ENCODE measurements around the gene ZNF892. TPM values are rescaled to one million over a fixed set of nuclear protein-coding genes. Genes with fewer than 3 reads are reported as not detected.

The ZNF892 gene
- total and polyA plus RNA-seq, 9 of the 15 experiments (the other 6 are each of a cell fraction or from before 2014, with no cell fraction given): 0.07 to 0.13 (median 0.09) TPM; not detected in 6

DNA sequence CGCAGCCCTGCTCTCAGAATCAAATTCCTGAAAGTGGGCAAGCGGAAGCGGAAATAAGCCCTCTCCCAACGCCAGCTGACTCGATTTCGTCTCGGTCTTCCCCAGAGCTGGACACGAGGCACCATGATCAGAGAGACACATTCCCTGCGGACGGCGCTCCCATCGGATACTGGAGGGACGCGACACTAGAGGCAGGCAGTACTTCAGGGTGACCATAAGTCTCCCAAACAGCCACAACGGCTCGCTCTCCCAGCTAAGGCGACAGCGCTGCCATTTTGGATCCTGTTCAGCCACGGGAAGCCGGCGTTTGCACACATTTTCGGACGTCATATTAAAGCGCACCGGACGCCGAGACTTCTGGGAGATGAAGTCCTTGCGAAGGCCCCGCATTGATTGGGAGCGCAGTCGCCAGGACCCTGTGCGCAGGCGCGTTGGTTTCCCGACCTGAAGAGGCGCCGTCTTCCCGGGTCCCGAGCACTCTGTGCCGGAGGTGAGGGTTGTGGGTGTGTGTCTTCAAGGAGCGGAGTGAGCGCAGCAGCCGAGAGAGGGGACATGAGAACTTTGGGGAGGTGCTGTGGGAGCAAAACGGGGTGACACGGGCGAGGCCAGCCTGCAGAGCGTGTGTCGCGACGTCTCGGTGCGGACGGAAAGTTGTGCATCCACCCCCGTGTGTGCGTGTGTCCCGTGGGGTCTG is 41.8 kb upstream of the ZNF892 start, which contains the start of gene ZNF2 (continued):
- TF ChIP-seq ARID2 (IDR thresholded peaks at IDR 0.05): no peak
- no peak for TF ChIP-seq SMAD3 (CRISPR knock-in tag; conservative IDR thresholded peaks at IDR 0.05)
- no peak for TF ChIP-seq TAL1 (IDR thresholded peaks at IDR 0.05)
- no peak for TF ChIP-seq ZNF311 (CRISPR knock-in tag; IDR thresholded peaks at IDR 0.05)
- TF ChIP-seq, protein P1, sequence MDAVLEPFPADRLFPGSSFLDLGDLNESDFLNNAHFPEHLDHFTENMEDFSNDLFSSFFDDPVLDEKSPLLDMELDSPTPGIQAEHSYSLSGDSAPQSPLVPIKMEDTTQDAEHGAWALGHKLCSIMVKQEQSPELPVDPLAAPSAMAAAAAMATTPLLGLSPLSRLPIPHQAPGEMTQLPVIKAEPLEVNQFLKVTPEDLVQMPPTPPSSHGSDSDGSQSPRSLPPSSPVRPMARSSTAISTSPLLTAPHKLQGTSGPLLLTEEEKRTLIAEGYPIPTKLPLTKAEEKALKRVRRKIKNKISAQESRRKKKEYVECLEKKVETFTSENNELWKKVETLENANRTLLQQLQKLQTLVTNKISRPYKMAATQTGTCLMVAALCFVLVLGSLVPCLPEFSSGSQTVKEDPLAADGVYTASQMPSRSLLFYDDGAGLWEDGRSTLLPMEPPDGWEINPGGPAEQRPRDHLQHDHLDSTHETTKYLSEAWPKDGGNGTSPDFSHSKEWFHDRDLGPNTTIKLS (IDR thresholded peaks at IDR 0.05; ENCODE audit: borderline replicate concordance, low read depth): peak; percentile 83; the same call in 1 of the 2 replicates
- no peak for TF ChIP-seq ILK (tag; IDR thresholded peaks at IDR 0.05; ENCODE audit: borderline replicate concordance, low read depth)
- 0 out of 2 replicates have a peak, but pooled peaks have one; percentile 26 for TF ChIP-seq E2F1 (CRISPR knock-in tag; IDR thresholded peaks at IDR 0.05)
- TF ChIP-seq CXXC5 (CRISPR knock-in tag; IDR thresholded peaks at IDR 0.05): peak; percentile 58; the same call in 1 of the 2 replicates
- TF ChIP-seq ZNF699 (CRISPR knock-in tag; IDR thresholded peaks at IDR 0.05; ENCODE audit: insufficient replicate concordance): no peak
- peak in 1 of 2 experiments; percentile 69; a peak in 1 of 4 replicates for TF ChIP-seq TBL1XR1 (IDR thresholded peaks at IDR 0.05; ENCODE audit: low read length in 2 of 2)
- no peak for TF ChIP-seq BCOR (IDR thresholded peaks at IDR 0.05)
- TF ChIP-seq, protein P2, sequence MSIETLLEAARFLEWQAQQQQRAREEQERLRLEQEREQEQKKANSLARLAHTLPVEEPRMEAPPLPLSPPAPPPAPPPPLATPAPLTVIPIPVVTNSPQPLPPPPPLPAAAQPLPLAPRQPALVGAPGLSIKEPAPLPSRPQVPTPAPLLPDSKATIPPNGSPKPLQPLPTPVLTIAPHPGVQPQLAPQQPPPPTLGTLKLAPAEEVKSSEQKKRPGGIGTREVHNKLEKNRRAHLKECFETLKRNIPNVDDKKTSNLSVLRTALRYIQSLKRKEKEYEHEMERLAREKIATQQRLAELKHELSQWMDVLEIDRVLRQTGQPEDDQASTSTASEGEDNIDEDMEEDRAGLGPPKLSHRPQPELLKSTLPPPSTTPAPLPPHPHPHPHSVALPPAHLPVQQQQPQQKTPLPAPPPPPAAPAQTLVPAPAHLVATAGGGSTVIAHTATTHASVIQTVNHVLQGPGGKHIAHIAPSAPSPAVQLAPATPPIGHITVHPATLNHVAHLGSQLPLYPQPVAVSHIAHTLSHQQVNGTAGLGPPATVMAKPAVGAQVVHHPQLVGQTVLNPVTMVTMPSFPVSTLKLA (conservative IDR thresholded peaks at IDR 0.05): peak; percentile 90 to 96
- TF ChIP-seq, protein P3, sequence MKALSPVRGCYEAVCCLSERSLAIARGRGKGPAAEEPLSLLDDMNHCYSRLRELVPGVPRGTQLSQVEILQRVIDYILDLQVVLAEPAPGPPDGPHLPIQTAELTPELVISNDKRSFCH (CRISPR knock-in tag; IDR thresholded peaks at IDR 0.05): no peak
- TF ChIP-seq, protein P3 (tag; IDR thresholded peaks at IDR 0.05): no peak; the same call in 1 of the 2 replicates
- TF ChIP-seq SMAD2 (IDR thresholded peaks at IDR 0.05; ENCODE audit: low read depth, low read length): no peak
- no peak for TF ChIP-seq ZBTB49 (CRISPR knock-in tag; IDR thresholded peaks at IDR 0.05; ENCODE audit: borderline replicate concordance)
- TF ChIP-seq, protein P4, sequence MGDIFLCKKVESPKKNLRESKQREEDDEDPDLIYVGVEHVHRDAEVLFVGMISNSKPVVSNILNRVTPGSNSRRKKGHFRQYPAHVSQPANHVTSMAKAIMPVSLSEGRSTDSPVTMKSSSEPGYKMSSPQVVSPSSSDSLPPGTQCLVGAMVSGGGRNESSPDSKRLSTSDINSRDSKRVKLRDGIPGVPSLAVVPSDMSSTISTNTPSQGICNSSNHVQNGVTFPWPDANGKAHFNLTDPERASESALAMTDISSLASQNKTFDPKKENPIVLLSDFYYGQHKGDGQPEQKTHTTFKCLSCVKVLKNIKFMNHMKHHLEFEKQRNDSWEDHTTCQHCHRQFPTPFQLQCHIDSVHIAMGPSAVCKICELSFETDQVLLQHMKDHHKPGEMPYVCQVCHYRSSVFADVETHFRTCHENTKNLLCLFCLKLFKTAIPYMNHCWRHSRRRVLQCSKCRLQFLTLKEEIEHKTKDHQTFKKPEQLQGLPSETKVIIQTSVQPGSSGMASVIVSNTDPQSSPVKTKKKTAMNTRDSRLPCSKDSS (IDR thresholded peaks at IDR 0.05; ENCODE audit: low read depth, partially characterized antibody): no peak
- TF ChIP-seq CREBBP (IDR thresholded peaks at IDR 0.05; ENCODE audit: low read depth, low read length): no peak
- no peak for TF ChIP-seq BMI1 (IDR thresholded peaks at IDR 0.05; ENCODE audit: low read length)

Measured in K562 (cell line).